GM19397 (cell line): Measurements from ENCODE around the gene ELK3.

Experiments used
- ATAC-seq: cut with Tn5 transposase; IDR thresholded peaks from one replicate; pipeline ENCODE4 v1.9.1; 2021; ENCODE audit warnings: mild to moderate bottlenecking, moderate library complexity; ENCODE audit not compliant: unreplicated experiment

ELK3 gene

GRCh38 chr12:96256672-96257361 is 62.6 kb downstream of the ELK3 start:
- ATAC-seq = no peak

- ATAC-seq = no peak
Observed at GRCh38 chr12:96257550-96258103, 63.5 kb downstream of the ELK3 start.

GRCh38 chr12:96258104-96258961 is 64.2 kb downstream of the ELK3 start:
- ATAC-seq = no peak

- no peak for ATAC-seq
Observed at GRCh38 chr12:96260231-96260630, 66.1 kb downstream of the ELK3 start.

- no peak for ATAC-seq
Observed at GRCh38 chr12:96260644-96261043, 66.5 kb downstream of the ELK3 start.

GRCh38 chr12:96261557-96261956 is 67.4 kb downstream of the ELK3 start:
- ATAC-seq = no peak

GRCh38 chr12:96263449-96263902 is 69.3 kb downstream of the ELK3 start:
- ATAC-seq = no peak

GRCh38 chr12:96265400-96265799 is 71.2 kb downstream of the ELK3 start:
- no peak for ATAC-seq

- no peak for ATAC-seq
Observed at GRCh38 chr12:96265836-96266235, 71.7 kb downstream of the ELK3 start.

GRCh38 chr12:96266238-96266637 is 72.1 kb downstream of the ELK3 start:
- ATAC-seq = no peak

- ATAC-seq = no peak
Observed at GRCh38 chr12:96271469-96272199, 77.5 kb downstream of the ELK3 start.

- no peak for ATAC-seq
Observed at GRCh38 chr12:96274331-96274730, 80.2 kb downstream of the ELK3 start.

- ATAC-seq = no peak
Observed at GRCh38 chr12:96285158-96285557, 91.0 kb downstream of the ELK3 start.

- ATAC-seq = no peak
Observed at GRCh38 chr12:96289067-96289466, 94.9 kb downstream of the ELK3 start.

- no peak for ATAC-seq
Observed at GRCh38 chr12:96293093-96293492, 98.9 kb downstream of the ELK3 start.

- ATAC-seq = no peak
Observed at GRCh38 chr12:96294831-96295230, 100.7 kb downstream of the ELK3 start.

GRCh38 chr12:96295532-96296160 is 101.5 kb downstream of the ELK3 start:
- ATAC-seq = no peak

- ATAC-seq = no peak
Observed at GRCh38 chr12:96297504-96297903, 103.3 kb downstream of the ELK3 start.

GRCh38 chr12:96300064-96300463 is 105.9 kb downstream of the ELK3 start:
- ATAC-seq = no peak

- no peak for ATAC-seq
Observed at GRCh38 chr12:96301732-96302131, 107.6 kb downstream of the ELK3 start.
